OCI-M1 (cell line): ENCODE data around the gene MYH9.
A peak's percentile ranks its signal among the peaks of the same experiment; 100 is the strongest.
"Not testable (repeated sequence)": the region's sequence is repeated elsewhere in the genome, so short reads cannot be mapped to it uniquely, and the experiment has no call there.

ENCODE experiments used
- DNase-seq: peaks from one replicate; lab custom pipeline; 2025; lab: John Stamatoyannopoulos, UW

MYH9 gene

GRCh38 chr22:36387959-36388726, at the start of gene MYH9:
MYH9 (minus strand) TSS chr22:36387967; CDS start chr22:36349236, 38,731 bp downstream.
- DNase-seq: peak; percentile 99

GRCh38 chr22:36435516-36436415, 48.0 kb upstream of the MYH9 start:
- no peak for DNase-seq

GRCh38 chr22:36433318-36434231, 45.8 kb upstream of the MYH9 start:
- no peak for DNase-seq

DNA sequence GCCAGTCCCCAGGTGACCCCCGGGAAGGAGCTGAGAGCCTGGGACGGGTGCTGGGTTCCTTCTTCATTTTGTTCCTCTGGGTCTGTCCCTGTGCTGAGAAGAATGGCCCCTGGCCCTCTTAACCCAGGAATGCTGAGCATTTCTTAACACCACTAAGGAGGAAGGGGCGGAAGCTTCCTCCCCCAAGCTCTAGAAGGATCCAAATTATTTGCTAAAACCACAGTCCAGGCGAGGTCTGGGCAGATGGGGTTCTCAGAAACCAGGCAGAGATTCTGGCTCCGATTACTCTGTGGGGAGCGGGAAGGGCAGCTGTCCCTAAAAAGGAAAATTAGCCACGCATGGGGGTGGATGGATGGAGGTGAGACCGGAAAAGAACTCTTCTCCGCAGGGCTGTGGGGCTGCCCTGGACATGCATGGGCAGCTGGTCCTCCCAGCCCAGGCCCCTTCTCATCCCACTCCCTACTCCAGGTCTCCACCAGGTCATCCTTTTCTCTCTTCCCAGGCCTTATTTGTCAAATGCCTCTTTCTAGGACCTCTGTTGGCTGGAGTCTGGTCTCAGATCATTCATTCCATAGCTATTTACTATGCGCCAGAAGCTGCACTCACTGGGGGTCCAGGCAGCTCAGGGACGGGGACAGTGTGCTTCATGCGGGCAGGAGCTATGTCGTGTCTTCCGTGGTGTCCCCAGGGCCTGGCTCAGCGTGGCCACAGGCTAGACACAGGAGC, 45.0 kb upstream of the MYH9 start:
- no peak for DNase-seq

DNA sequence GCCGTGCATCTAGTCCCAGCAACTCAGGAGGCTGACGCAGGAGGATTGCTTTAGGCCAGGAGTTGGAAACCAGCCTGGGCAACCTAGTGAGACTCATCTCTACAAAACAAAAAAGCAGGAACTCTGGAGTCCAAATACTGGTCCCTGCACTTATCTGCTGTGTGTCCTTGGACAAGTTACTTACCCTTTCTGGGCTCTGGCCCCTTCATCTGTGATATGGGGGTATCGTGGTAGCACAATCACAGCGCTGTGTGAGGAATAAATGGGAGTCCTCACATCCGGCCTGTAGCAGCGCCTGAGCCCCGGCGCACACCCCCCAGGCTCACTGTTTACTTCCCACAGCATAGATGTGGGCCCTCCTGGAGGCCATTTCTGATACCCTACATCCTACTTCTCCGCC, 44.2 kb upstream of the MYH9 start:
- no peak for DNase-seq

DNA sequence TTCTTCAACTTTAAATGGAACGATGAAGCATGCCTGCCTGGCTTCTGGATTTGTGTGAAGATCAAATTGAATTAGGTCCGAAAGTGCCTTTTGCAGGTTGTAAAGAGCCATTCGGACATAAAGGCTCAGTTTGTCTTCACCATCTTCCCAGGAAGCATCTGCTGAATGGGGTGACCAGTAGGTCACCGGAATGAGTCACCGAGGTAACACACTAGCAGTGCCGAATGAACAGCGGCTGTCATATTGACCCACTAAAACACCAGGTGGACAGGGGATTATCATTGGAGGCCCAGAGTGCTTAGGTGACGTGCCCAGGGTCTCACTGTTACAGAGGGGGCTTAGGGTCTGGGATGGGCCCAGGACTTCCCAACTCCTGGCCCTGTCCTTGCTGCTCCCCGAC, 43.1 kb upstream of the MYH9 start:
- no peak for DNase-seq

- DNase-seq: not testable (repeated sequence)
These were observed 40.2 kb upstream of the MYH9 start for GRCh38 chr22:36427952-36428351.

DNA sequence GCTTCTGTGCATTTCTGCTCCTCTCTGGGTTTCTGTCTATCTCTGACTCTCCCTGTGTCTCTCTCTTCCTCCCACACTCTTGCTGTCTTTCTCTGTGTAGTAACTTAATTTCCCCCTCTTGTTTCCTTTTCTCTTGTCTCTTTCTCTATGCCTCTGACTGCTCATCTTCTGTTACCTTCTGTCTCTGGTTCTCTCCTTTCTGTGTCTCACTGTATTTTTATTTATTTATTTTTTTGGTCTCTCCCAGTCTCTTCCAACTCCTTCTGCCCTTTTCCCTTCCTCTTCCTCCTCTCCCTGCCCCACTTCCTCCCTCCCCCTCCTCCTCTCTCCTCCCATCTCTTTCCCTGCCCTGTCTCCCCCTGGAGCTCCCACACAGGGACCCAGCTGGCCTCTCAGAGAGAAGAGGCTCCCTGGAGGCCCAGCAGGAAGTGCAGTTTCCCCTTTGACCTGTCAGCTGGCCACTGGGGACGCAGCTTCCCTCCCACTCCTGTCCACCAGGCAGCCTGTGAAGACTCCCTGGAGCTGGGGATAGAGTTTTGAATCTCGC, 38.3 kb upstream of the MYH9 start:
- peak; percentile 72 for DNase-seq

GRCh38 chr22:36424901-36425579, 37.3 kb upstream of the MYH9 start:
- DNase-seq: no peak

GRCh38 chr22:36424466-36424865, 36.7 kb upstream of the MYH9 start:
- DNase-seq: not testable (repeated sequence)

GRCh38 chr22:36423461-36424404, 36.0 kb upstream of the MYH9 start:
- peak; percentile 98 for DNase-seq

DNA sequence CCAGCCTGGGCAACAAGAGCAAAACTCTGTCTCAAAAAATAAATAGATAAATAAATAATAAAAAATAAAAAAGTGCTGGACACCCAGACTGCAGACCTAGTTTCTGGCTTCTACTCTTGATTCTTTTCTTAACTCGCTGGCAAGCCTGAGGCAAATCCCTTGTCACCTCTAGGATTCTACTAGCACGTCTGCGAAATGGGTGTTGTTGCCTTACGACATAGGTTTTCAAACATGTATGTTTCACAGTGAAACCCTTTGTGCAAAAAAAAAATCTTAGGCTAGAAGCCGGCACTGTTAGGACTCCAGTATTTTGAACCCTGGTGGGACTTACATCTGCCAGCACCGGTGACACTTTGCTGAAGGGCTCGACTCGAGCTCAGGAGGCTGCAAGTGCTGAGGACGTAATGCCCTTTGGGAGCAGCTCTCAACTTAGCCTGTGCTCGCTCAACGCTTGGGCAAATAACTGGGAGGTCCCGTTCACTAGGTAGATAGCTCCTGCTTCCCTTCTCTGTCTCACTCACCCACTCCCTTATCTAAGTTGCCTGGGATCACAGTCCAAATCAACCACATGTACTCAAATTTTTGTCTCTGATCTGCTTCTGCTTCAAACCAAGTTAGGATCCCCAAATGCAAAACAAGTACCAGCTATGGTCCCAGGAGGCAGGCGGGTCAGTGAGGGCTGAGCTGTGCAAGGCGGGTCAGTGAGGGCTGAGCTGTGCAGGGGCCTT, 34.7 kb upstream of the MYH9 start:
- DNase-seq: peak; percentile 41

- no peak for DNase-seq
These were observed 32.4 kb upstream of the MYH9 start for GRCh38 chr22:36419912-36420882.

GRCh38 chr22:36419177-36419911, 31.6 kb upstream of the MYH9 start:
- peak; percentile 91 for DNase-seq

GRCh38 chr22:36417281-36417686, 29.5 kb upstream of the MYH9 start:
- no peak for DNase-seq

- no peak for DNase-seq
These were observed 27.8 kb upstream of the MYH9 start for GRCh38 chr22:36415415-36416168.
